Putamen (tissue), 1 donor: Measurements from ENCODE around the gene FGF9.
A peak's percentile ranks its signal among the peaks of the same experiment; 100 is the strongest.

Source experiments
- DNase-seq: peaks from one replicate; pipeline ENCODE4 v3.0.0-alpha.2; 2016; ENCODE audit warnings: low spot score

The FGF9 gene

GRCh38 chr13:21710163-21710562 is 39.3 kb downstream of the FGF9 start:
- DNase-seq: no peak

DNA sequence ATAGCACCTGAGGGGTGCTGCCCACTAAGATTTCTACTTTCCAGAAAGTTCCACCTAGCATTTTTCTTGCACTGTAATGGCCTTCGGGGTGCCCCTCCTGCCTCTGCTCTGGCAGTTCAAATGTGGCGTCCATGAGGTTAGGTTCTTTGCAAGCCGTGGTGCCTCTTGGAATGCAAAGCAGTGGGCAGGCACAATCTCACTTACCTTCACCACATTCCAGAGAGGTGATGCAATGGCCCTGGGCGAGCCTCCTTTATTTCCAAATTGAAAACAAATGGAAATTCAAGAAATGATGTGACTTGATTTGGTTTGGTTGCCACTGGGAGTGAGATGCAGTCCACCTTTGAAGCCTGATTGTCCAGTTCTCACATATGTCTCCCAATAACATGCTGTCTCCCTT is 46.9 kb downstream of the FGF9 start:
- DNase-seq: no peak

DNA sequence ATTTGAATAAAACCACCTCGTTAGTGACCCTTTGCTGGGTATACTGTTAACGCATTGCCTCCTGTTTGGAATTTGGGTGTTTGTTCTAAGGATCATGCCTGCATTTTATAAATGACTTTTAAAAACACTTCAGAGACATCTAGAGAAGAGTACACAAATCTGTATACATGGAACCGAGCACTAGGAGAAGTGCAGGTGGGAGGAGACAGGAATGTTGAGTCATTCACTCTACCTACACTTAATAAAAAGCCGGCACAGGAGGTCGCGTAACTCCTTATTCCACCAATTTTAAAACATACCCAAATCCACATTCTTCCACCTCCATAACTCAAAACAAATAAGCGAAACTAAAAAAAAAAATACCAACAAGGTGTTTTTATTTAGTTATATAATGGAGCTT is 48.6 kb downstream of the FGF9 start:
- DNase-seq: no peak

DNA sequence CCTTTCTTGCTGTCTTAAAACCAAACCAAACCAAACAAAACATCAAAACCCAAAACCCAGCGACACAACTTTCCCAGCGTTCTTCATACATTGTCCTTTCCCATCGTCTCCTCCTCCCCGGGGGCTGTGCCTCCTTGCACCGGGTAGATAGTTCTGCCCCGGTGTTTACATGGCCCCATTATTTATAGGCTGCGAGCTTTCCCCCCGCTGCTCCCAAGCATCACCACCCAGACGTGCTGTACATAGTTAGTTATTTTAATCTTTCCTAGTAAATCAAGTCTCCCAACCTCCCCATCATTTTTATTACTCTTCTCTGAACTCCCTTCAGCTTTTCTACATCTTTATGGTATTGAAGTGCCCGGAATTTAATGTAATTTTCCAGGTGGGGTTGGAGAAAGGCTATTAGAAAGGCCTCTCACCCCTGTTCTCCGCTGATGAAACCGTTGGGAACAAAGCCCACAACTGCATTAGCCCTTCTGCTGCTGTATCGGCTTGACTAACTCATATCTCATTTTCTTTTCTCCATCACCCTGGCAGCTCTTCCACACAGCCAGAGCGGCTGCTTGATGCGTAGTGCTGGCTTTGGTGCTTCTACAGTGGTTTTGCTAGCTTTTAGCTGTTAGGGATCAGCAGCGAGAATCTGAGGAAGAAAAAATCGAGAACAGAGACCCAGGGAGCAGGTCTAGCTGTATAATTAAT is 53.1 kb downstream of the FGF9 start:
- no peak for DNase-seq

- no peak for DNase-seq
These were observed 59.5 kb downstream of the FGF9 start for GRCh38 chr13:21730186-21730880.

- DNase-seq: peak; percentile 21
These were observed 62.8 kb downstream of the FGF9 start for GRCh38 chr13:21733475-21734263.

- DNase-seq: no peak
These were observed 64.1 kb downstream of the FGF9 start for GRCh38 chr13:21734961-21735360.

- no peak for DNase-seq
These were observed 65.0 kb downstream of the FGF9 start for GRCh38 chr13:21735701-21736401.

- no peak for DNase-seq
These were observed 66.1 kb downstream of the FGF9 start for GRCh38 chr13:21736926-21737325.

DNA sequence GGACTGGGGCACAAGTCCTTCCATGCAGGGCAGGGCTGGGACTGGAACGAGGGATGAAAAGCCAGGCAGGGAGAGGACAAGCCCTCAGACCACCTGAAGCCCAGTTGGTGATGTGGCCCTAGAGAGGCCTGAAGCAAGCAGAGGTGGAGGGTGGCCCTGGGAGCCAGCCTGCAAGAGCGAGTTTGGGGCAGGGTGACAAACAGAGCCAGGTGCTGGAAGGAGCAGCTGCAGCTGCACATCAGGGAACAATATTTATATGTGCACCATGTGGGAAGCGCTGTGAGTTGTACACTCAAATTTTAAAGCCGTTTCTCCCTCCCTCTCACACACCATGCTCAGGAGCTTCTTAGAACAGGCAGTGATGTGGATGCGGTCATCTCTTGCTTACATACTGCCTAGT is 67.8 kb downstream of the FGF9 start:
- DNase-seq: no peak

DNA sequence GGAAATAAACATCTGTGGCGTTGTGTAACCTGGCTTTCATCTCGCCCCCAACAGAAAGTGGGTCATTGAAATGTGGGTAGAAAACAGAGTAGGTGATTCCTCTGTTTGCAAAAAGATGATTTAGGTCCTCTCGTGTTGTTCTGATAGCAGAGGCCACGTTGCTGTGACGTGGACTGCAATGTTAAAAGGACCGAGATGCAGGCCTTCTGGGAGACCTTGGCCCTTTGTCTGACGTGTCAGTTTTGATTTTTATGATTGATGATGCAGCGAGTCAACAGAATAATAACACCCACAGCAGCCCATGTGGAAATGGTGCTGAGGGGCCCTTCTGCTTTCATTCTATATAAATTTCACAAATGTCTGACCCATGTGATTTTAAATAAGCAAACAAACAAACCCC is 68.9 kb downstream of the FGF9 start:
- DNase-seq: no peak

- no peak for DNase-seq
These were observed 70.6 kb downstream of the FGF9 start for GRCh38 chr13:21741396-21741979.

DNA sequence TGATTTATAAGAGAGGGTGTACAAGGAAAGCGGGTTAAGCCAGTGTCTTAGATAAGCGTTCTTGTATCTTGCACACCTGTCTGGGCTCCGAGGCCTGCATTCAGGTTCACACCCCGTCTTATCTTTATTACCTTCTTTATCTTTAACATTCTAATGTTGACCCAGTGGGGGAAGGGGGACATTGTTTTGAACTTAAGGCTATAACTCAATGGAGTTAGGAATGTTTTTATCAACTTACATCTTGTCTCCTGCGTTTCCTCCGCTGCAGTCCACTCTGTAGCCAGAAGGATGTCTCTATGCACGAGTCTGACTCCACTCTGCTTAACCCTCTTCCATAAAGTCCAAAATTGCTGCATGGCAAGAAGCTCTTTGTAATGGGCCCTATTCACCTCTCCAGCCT is 71.2 kb downstream of the FGF9 start:
- no peak for DNase-seq

- DNase-seq: no peak
These were observed 73.3 kb downstream of the FGF9 start for GRCh38 chr13:21744149-21744548.

GRCh38 chr13:21745307-21745706 is 74.4 kb downstream of the FGF9 start:
- no peak for DNase-seq

GRCh38 chr13:21747456-21747855 is 76.6 kb downstream of the FGF9 start:
- DNase-seq: no peak

DNA sequence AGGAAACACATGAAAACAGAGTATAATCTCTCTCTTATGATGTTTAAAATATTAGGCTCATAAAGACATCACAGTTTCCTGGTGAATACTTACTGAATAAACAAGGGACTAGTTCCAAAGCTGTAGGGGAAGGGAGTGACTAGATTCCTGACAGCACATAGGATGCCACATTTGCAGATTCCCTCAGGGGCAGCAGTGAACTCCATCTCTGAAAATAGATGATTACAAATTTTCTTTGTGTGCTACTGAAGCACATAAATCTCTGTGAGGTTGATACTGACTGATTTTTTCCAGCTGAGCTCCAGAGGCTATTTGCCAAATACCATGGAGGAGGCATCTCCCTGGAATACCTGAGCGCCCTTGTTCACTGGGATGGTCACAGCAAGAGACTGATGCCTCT is 77.3 kb downstream of the FGF9 start:
- DNase-seq: no peak

GRCh38 chr13:21749410-21749809 is 78.5 kb downstream of the FGF9 start:
- DNase-seq: no peak

DNA sequence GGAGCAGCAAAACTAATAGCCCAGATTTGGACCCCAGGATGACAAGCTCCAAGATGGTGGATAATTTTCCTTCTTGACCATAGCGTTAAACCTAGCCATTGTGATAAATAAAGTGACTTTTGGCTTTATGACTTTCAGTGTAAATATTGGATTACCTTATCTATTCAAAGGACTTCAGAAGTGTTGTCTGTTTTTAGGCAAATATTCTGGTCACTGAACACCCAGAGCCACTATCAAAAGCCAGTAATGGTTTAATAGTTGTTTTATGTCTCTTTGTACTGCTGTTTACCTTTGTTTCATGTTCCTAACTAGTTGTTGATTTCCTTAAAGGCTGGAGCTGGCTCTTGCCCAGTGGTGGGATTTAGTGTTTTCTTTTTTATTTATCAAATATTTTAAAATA is 81.6 kb downstream of the FGF9 start:
- DNase-seq: no peak

- DNase-seq: no peak
These were observed 82.3 kb downstream of the FGF9 start for GRCh38 chr13:21753117-21753729.
